Measurements from ENCODE around the gene NCOR1.

The NCOR1 gene

GRCh38 chr17:16019347-16019746 lies 196.0 kb downstream of the NCOR1 start:
- Histone ChIP-seq H3K9ac (ENCODE audit: low read length) (no peak overlapping the region), H3K4me1 (ENCODE audit: low read length) (no peaks in the 10 kb centered on the region), H3K4me2 (ENCODE audit: low read length) (no peak overlapping the region), H3K4me3 (ENCODE audit: low read length) (no peak overlapping the region), H3K79me2 (ENCODE audit: low read length) (peaks cover 4% of the 10 kb centered on the region), H3K36me3 (replicated peaks; ENCODE audit: low read depth, low read length) (peaks cover 15% of the 10 kb centered on the region), H2AFZ (ENCODE audit: low read depth, low read length) (no peak overlapping the region), H3K9me3 (ENCODE audit: insufficient read depth, low read length) (no peaks in the 10 kb centered on the region), H3K27me3 (ENCODE audit: low read depth, low read length) (no peaks in the 10 kb centered on the region), H3K27ac (ENCODE audit: low read length) (no peak overlapping the region), H4K20me1 (ENCODE audit: insufficient read depth, low read length) (no peaks in the 10 kb centered on the region)
- no peak for TF ChIP-seq EZH2phosphoT487 (IDR thresholded peaks at IDR 0.05; ENCODE audit: low read depth)
- TF ChIP-seq CTCF (IDR thresholded peaks at IDR 0.05; ENCODE audit: low read depth, low read length): no peak

GRCh38 chr17:16013943-16014407 lies 201.4 kb downstream of the NCOR1 start:
- H3K4me2 ChIP-seq (ENCODE audit: low read length): no peak overlapping the region
- no peaks in the 10 kb centered on the region; the same call in 1 of the 2 replicates for H3K79me2 ChIP-seq (ENCODE audit: low read length)
- no peaks in the 10 kb centered on the region for H3K27me3 ChIP-seq (ENCODE audit: low read depth, low read length)
- no peaks in the 10 kb centered on the region for H3K9me3 ChIP-seq (ENCODE audit: insufficient read depth, low read length)
- no peak overlapping the region for H3K4me3 ChIP-seq (ENCODE audit: low read length)
- H3K4me1 ChIP-seq (ENCODE audit: low read length): no peaks in the 10 kb centered on the region
- H4K20me1 ChIP-seq (ENCODE audit: insufficient read depth, low read length): no peaks in the 10 kb centered on the region
- TF ChIP-seq EZH2phosphoT487 (IDR thresholded peaks at IDR 0.05; ENCODE audit: low read depth): no peak
- TF ChIP-seq CTCF (IDR thresholded peaks at IDR 0.05; ENCODE audit: low read depth, low read length): no peak
- H3K27ac ChIP-seq (ENCODE audit: low read length): no peak overlapping the region
- no peak overlapping the region for H2AFZ ChIP-seq (ENCODE audit: low read depth, low read length)
- no peak overlapping the region for H3K9ac ChIP-seq (ENCODE audit: low read length)
- peaks cover 16% of the 10 kb centered on the region for H3K36me3 ChIP-seq (replicated peaks; ENCODE audit: low read depth, low read length)

DNA sequence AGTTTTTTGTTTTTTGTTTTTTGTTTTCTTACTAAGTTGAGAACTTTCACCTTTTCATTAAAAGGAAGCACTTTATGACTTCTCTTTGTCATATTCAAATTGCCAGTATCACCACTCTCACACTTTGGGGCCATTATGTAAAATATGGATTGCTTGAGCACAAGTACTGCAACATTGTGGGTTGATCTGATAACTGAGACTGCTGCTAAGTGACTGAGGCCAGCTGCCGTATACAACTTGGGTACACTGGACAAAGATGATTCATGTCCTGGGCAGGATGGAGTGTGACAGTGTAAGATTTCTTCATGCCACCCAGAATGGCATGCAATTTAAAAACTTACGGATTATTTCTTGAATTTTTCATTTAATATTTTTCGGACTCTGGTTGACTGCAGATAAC lies 207.9 kb downstream of the NCOR1 start:
- H3K27me3 ChIP-seq (ENCODE audit: low read depth, low read length): no peaks in the 10 kb centered on the region
- TF ChIP-seq EZH2phosphoT487 (IDR thresholded peaks at IDR 0.05; ENCODE audit: low read depth) (no peak), CTCF (IDR thresholded peaks at IDR 0.05; ENCODE audit: low read depth, low read length) (no peak)
- H3K4me2 ChIP-seq (ENCODE audit: low read length): no peak overlapping the region
- H3K4me3 ChIP-seq (ENCODE audit: low read length): no peak overlapping the region
- H2AFZ ChIP-seq (ENCODE audit: low read depth, low read length): no peak overlapping the region
- no peaks in the 10 kb centered on the region for H3K9me3 ChIP-seq (ENCODE audit: insufficient read depth, low read length)
- H4K20me1 ChIP-seq (ENCODE audit: insufficient read depth, low read length): no peaks in the 10 kb centered on the region; the same call in 1 of the 2 replicates
- H3K79me2 ChIP-seq (ENCODE audit: low read length): peaks cover 1% of the 10 kb centered on the region; the same call in 1 of the 2 replicates
- no peak overlapping the region for H3K27ac ChIP-seq (ENCODE audit: low read length)
- H3K36me3 ChIP-seq (replicated peaks; ENCODE audit: low read depth, low read length): peaks cover 17% of the 10 kb centered on the region
- H3K4me1 ChIP-seq (ENCODE audit: low read length): no peaks in the 10 kb centered on the region
- no peak overlapping the region for H3K9ac ChIP-seq (ENCODE audit: low read length)

GRCh38 chr17:16005636-16006035 lies 209.7 kb downstream of the NCOR1 start:
- Histone ChIP-seq H3K27ac (ENCODE audit: low read length) (no peak overlapping the region), H2AFZ (ENCODE audit: low read depth, low read length) (no peak overlapping the region), H3K4me2 (ENCODE audit: low read length) (no peak overlapping the region), H3K27me3 (ENCODE audit: low read depth, low read length) (no peaks in the 10 kb centered on the region), H4K20me1 (ENCODE audit: insufficient read depth, low read length) (peaks cover 6% of the 10 kb centered on the region), H3K4me3 (ENCODE audit: low read length) (no peak overlapping the region), H3K9ac (ENCODE audit: low read length) (no peak overlapping the region), H3K9me3 (ENCODE audit: insufficient read depth, low read length) (0 out of 2 replicates have a peak, but pooled peaks cover 3% of the 10 kb centered on the region), H3K4me1 (ENCODE audit: low read length) (peaks cover 6% of the 10 kb centered on the region), H3K36me3 (replicated peaks; ENCODE audit: low read depth, low read length) (peaks cover 31% of the 10 kb centered on the region), H3K79me2 (ENCODE audit: low read length) (peaks cover 20% of the 10 kb centered on the region)
- TF ChIP-seq CTCF (IDR thresholded peaks at IDR 0.05; ENCODE audit: low read depth, low read length) (no peak), EZH2phosphoT487 (IDR thresholded peaks at IDR 0.05; ENCODE audit: low read depth) (no peak)
